ENCODE data around the gene SYT7.

Gene SYT7

GRCh38 chr11:61607920-61608599 lies 27.2 kb upstream of the SYT7 start:
- FAIRE-seq, result no peak

- no peak for FAIRE-seq
Observed at GRCh38 chr11:61607426-61607825, 26.6 kb upstream of the SYT7 start.

- no peak for FAIRE-seq
Observed at GRCh38 chr11:61603667-61604066, 22.8 kb upstream of the SYT7 start.

GRCh38 chr11:61602775-61603569 lies 22.1 kb upstream of the SYT7 start:
- no peak for FAIRE-seq

GRCh38 chr11:61601512-61601911 lies 20.6 kb upstream of the SYT7 start:
- no peak for FAIRE-seq

GRCh38 chr11:61599968-61600710 lies 19.3 kb upstream of the SYT7 start:
- no peak for FAIRE-seq

- FAIRE-seq, result no peak
Observed at GRCh38 chr11:61598886-61599868, 18.3 kb upstream of the SYT7 start.

GRCh38 chr11:61598374-61598773 lies 17.5 kb upstream of the SYT7 start:
- FAIRE-seq, result no peak

GRCh38 chr11:61596990-61597389 lies 16.1 kb upstream of the SYT7 start:
- FAIRE-seq, result no peak

- no peak for FAIRE-seq
Observed at GRCh38 chr11:61596542-61596941, 15.7 kb upstream of the SYT7 start.

GRCh38 chr11:61594907-61595257 lies 14.0 kb upstream of the SYT7 start:
- no peak for FAIRE-seq

GRCh38 chr11:61593151-61593550 lies 12.3 kb upstream of the SYT7 start:
- FAIRE-seq, result no peak

GRCh38 chr11:61592176-61592575 lies 11.3 kb upstream of the SYT7 start:
- FAIRE-seq, result no peak

GRCh38 chr11:61589961-61590360 lies 9.1 kb upstream of the SYT7 start:
- FAIRE-seq, result no peak

GRCh38 chr11:61588728-61589191 lies 7.9 kb upstream of the SYT7 start:
- FAIRE-seq, result no peak

GRCh38 chr11:61587951-61588727 lies 7.3 kb upstream of the SYT7 start:
- no peak for FAIRE-seq

- no peak for FAIRE-seq
Observed at GRCh38 chr11:61587541-61587941, 6.7 kb upstream of the SYT7 start.

- FAIRE-seq, result no peak
Observed at GRCh38 chr11:61586792-61587430, 6.0 kb upstream of the SYT7 start.

- no peak for FAIRE-seq
Observed at GRCh38 chr11:61585115-61585514, 4.2 kb upstream of the SYT7 start.

- no peak for FAIRE-seq
Observed at GRCh38 chr11:61581931-61582330, 1.1 kb upstream of the SYT7 start.

- no peak for FAIRE-seq
Observed at GRCh38 chr11:61580271-61580888, 496 bp downstream of the SYT7 start.
